Epithelial cell of proximal tubule (primary cell): Measurements from ENCODE around the gene YPEL3. TPM values are rescaled to one million over a fixed set of nuclear protein-coding genes. Genes with fewer than 3 reads are reported as not detected.

Experiments
- DNase-seq: peaks from one replicate; pipeline ENCODE4 v3.0.0-alpha.2; 2011; ENCODE audit warnings: low read depth
- H3K4me3 ChIP-seq: 2 replicates; pipeline ENCODE4 v1.5.1; 2011; ENCODE audit warnings: low read depth, mild to moderate bottlenecking, low read length
- total RNA-seq: library from RNA; depleted of rRNA; stranded (reverse); fragments of >200 nt; gene quantifications from 2 replicates; pipeline ENCODE4 v1.2.3, GENCODE V29; 2015
- TF ChIP-seq, protein P1 (sequence below): conservative IDR thresholded peaks from 2 replicates; pipeline ENCODE4 v1.5.1; 2012; ENCODE audit warnings: low read depth, mild to moderate bottlenecking, low read length

The YPEL3 gene
- total RNA-seq, 1 donor from 2014 or later = 41.3 TPM

DNA sequence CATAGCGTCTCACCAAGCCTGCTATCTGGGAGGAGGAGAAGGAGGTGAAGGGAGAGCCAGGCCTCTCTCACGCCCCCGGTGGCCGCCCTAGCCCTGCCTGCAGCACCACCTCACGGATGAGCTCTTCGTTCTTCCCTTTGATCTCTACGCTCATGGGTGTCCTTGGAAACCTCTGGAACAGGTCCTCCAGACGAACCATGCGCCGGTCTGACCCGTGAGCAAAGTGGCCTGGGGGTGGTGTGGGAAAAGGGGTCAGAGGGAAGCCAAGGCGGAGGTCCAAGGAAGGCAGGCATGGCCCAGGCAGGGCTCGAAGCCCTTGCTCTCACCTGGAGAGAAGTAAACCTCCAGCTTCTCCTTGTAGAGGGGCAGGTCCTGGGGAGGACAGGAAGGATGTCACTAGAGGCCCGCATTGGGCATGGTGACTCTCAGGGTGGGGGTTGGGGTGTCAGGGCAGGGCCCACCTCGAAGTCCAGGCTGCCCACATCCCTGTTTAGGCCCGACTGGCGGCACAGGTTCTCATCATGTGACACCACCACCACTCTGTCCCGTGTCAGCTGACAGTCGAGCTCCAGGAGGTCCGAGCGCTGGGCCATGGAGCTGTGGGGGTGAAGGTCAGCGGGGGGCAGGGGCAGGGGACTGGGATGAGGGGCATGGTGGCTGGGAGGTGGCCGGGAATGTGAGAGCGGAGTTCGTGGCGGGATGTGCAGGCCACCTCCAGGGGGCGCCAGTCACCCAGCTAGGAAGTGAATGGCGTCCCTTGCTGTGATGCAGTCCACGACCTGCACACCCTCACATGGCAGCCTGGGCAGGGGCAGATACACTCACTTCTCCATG lies 16.4 kb upstream of the YPEL3 start:
- H3K4me3 ChIP-seq = no peak overlapping the region
- TF ChIP-seq, protein P1, sequence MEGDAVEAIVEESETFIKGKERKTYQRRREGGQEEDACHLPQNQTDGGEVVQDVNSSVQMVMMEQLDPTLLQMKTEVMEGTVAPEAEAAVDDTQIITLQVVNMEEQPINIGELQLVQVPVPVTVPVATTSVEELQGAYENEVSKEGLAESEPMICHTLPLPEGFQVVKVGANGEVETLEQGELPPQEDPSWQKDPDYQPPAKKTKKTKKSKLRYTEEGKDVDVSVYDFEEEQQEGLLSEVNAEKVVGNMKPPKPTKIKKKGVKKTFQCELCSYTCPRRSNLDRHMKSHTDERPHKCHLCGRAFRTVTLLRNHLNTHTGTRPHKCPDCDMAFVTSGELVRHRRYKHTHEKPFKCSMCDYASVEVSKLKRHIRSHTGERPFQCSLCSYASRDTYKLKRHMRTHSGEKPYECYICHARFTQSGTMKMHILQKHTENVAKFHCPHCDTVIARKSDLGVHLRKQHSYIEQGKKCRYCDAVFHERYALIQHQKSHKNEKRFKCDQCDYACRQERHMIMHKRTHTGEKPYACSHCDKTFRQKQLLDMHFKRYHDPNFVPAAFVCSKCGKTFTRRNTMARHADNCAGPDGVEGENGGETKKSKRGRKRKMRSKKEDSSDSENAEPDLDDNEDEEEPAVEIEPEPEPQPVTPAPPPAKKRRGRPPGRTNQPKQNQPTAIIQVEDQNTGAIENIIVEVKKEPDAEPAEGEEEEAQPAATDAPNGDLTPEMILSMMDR = peak; percentile 65
- DNase-seq = no peak

DNA sequence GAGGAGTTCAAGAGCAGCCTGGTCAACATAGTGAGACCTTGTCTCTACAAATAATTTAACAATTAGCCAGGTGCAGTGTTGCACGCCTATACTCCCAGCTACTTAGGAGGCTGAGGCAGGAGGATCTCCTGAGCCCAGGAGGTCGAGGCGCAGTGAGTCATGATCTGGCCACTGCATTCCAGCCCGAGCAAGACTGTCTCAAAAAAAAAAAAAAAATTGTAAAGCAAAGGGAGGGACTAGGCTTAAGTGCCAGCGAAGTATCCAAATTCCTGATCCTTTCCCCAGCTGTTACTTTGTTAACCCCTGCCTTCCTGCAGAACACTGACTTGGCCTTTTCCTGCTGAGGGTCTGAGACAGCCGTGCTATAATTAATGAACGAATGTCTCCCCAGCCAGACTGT lies 14.6 kb upstream of the YPEL3 start:
- TF ChIP-seq, protein P1 = no peak

DNA sequence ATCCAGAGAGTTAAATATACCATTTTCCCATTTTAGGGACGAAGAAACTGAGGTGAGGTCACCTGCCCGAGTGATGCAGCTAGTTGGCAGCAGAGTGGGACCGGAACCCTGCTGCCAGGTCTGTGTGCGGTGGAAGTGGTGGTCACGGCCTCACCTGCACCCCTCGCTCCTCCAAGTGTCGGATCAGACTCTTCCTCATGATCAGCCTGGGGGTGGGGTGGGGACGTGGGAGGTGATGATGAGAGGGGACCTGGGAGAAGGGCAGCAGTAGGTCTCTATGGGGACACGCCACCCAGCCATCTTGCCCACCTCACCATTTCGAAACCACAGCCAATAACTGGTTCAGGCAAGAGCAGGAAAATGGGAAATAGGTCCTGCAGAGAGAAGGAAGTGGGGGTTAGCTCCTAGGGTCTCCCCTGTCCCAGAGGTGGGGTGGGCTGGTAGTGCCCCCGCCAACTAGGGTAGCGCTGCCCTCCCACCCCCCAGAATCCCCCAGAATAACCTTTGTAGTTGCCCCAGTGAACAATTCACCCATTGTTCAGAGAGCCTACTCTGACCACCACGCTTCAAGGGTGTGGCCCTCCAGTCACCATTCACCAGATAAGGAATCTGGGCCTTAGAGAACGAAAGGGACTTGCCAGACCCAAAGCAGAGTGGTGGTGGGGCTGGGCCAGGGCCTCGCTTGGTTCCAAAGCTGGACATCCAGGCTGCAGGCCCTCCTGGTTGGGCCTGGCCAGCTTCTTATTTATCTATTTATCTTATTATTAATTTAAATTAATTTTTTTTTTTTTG lies 12.2 kb upstream of the YPEL3 start:
- no peak for DNase-seq
- no peak overlapping the region for H3K4me3 ChIP-seq
- TF ChIP-seq, protein P1 = no peak

More for the DNA sequence above, 14.6 kb upstream of the YPEL3 start:
- no peak overlapping the region for H3K4me3 ChIP-seq
- DNase-seq = no peak

DNA sequence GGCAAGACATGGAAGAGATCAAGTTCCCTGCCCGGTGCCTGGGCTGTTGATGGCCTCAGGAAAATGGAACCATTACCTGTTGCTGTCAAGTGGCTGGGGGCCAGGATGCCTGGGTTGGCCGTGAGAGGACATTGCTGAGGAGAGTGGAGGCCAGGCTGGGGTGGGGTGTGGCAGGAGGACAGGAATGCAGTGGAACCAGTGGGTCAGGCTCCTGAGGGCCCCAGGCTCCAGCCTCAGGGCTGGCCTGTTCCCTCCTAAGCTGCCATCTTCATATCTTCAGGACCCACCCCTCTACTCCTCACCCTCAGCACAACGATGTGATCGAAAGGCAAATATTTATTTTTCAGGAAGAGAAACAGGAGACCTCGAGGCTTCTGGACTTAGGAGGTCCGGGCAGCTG lies 8.5 kb upstream of the YPEL3 start:
- H3K4me3 ChIP-seq = no peak overlapping the region
- no peak for DNase-seq
- TF ChIP-seq, protein P1 = no peak

DNA sequence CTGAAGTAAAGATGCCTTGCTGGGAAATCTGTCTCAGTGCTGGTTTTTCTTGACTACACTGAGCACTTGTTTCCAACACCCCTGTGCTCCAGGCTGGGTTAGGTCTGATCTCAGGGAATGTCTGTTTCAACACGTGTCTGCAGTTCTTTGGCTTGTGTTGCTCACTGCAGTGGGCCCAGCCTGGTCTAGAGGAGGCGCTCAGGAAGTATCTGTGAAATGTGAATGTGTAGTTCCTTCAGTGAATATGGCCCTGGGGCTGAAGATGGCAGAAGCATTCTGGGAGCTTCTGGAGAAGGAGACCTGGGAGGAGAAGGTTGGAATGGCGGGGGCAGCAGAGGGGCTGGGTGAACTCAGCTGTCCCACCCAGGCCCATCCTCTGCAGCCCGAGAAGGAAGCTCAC lies 8.1 kb upstream of the YPEL3 start:
- no peak overlapping the region for H3K4me3 ChIP-seq
- no peak for DNase-seq
- TF ChIP-seq, protein P1 = no peak

DNA sequence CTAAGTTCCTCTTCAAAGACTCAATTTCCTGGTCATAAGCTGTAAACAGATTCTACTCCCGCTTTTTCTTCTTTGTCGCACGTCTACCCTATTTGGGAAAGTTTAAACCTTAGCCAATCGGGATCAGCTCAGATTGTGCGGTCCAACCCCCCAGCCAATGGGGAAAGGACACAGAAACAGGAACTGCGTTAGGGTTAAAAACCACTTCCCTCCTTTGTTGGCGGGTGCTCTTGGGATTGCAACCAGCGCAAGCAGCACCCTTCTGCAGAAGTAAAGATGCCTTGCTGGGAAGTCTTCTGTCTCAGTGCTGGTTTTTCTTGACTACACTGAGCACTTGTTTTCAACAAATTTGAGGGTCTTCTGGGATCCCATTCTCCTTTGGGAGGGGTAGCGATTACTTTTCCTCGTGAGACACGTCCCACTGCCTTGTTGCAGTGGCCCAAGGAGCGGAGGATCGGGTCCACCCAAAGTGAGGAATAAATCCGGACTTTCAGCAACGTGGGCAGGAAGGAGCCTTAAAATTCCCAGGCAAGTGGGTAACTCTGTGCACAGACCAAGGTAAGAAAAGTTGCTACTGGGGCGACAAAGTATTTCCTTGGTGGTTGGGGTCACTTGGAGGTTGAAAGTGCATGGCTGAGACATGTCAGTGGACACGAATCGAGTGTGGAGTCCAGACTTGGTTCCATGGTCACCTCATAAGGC lies 1.0 kb upstream of the YPEL3 start:
- no peak for DNase-seq
- TF ChIP-seq, protein P1 = no peak
- no peak overlapping the region for H3K4me3 ChIP-seq
